Umbilical cord (tissue), 2 donors: Measurements from ENCODE around the gene NTSR2. TPM values are rescaled to one million over a fixed set of nuclear protein-coding genes. Genes with fewer than 3 reads are reported as not detected.
"Not testable (repeated sequence)": the region's sequence is repeated elsewhere in the genome, so short reads cannot be mapped to it uniquely, and the experiment has no call there.

Experiments used
- DNase-seq: peaks from one replicate; pipeline ENCODE4 v3.0.0-alpha.2; 2015; ENCODE audit warnings: low spot score
- total RNA-seq: library from RNA; depleted of rRNA; stranded (reverse); fragments of >200 nt; gene quantifications from one replicate; pipeline ENCODE4 v1.2.3, GENCODE V29; 2014; ENCODE audit warnings: low replicate concordance; ENCODE audit not compliant: insufficient read depth

The NTSR2 gene
- total RNA-seq, 1 donor from 2014 or later = not detected

DNA sequence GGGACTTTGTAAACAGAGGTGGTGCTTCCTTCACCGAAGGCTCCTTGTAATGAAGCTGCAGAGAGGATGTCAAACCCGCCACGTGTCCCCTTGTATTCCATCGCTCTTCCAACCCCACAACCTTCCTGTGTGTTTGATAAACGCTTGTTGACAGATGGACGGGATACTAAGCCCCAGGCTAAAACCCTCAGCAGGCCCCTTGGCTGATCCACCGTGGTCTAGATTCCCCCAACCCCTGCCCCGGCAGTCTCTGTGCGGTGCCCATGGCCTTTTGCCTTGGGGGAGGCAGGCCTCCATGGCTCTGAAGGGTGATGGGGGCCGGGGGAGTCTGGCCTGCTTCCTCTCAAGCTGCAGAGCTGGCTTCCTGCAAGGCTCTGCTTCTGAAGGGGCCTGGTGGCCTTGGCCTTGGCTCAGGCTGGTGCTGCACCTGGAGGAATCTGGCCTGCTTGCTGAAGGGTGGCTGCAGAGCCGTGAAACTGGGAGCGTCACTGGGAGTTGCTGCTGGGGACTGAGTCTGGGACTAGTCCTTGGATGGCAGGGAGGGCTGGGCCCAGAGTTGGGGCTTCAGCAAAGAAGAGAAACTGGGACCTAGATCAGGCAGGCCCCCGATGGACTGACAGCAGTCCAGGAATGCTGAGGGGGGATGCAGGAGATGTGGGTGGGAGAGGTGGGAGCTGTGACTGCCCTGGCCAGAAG is 9.6 kb upstream of the NTSR2 start:
- no peak for DNase-seq

DNA sequence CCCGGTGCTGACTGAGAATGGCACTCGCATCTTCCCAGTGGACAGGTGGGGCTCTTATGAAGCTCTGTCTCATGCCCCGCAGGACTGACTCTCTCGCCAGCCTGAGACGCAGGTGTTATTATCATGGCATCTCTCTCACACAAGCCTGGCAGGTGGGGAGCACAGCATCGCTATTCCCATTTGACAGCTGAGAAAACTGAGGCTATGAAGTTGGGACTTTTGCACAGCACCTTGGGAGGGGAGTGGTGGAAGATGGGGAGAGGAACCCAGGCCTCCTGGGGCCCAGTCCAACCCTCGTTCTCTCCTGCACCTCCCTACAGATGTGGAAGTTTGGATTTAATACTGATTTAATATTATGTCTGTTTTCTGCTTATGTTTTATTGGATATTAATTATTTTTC is 9.0 kb upstream of the NTSR2 start:
- DNase-seq = no peak

DNA sequence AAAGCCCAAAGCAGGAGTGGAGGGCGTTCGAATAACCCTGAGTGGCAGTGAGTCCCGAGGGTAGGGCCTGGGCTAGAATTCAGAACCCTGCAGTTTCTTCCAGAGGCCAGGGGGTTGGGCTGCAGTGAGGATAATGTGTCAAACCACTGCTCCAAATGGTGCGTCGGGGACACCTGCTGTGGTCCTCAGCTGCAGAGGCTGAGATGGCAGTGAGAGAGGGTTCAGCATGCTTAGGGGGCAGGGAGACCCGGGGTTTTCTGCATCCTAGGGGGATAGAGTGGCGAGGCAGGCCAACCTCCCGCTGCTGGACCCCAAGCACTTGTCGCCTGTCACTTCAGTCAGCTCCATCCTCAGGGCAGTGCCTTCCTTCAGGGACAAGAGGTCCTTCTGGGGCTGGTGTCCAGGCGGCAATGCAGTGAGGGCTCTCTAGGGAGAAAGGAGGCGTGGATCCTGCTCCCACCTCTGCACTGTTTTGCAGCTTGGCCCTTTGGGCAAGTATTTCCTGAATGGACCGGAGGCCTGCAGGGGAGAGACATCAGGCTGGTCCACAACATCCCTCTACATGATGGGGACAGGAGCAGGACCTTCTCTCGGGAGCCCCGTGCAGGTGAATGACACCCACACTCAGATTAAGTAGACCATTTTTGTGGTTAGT is 8.4 kb upstream of the NTSR2 start:
- no peak for DNase-seq

DNA sequence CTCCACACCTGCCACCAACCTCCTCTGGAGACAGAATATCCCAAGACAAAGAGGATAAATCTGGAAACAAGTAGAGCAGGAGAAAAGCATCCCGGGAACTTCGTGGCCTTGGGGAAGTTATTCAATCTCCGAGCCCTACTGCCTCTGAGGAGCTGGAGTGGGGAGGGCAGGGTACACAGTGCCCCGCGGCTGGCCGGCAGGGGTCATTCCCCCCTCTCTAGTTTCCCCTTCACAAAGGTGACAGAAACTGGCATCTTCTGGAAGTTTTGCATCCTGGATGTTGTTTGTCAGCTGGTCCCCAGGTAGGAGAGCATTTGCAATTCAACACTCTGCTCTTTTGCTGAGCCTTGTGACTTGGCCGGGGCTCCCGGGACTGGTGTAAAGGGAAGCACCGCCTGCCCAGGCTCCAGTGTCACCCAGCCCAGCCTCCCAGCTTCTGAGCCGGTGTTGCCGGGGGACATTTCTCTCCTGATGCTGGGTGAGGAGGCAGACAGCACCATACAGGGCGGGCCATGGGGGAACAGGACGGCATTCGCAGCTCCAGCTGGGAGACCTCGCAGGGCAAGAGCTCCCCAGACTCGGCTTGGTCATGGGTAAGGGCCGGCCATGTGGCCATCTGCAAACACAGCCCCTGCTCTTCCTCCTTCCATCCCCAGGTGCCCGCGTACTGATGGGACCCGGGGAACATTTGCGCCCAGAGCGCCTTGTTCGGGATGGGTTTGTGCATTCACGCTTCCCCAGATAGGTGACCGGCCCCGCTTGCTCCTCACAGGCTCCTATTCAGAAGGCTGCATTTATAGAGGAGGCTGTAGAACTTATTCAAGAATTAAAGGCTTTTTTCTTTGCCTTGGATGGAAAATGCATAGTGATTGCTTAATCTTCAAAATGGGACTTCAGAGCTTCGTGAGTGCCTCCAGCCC is 7.4 kb upstream of the NTSR2 start:
- no peak for DNase-seq

DNA sequence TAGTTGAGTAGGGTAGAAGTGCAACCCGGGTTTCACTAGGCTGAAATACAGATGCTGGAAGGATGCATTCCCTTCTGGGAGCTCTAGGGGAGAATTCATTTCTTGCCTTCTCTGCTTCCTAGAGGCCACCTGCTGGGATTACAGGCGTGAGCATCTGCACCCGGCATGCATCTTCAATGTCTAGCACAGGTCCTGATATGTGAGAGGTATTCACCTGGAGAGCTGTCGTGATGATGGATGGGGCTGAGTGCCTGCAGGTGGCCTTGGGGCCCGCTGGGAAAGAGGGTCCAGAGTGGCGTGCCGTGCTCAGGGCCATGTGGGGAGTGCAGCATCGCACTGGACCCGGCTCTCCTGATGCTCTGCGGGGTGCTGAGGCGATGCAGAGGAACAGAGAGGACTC is 6.6 kb upstream of the NTSR2 start:
- no peak for DNase-seq

DNA sequence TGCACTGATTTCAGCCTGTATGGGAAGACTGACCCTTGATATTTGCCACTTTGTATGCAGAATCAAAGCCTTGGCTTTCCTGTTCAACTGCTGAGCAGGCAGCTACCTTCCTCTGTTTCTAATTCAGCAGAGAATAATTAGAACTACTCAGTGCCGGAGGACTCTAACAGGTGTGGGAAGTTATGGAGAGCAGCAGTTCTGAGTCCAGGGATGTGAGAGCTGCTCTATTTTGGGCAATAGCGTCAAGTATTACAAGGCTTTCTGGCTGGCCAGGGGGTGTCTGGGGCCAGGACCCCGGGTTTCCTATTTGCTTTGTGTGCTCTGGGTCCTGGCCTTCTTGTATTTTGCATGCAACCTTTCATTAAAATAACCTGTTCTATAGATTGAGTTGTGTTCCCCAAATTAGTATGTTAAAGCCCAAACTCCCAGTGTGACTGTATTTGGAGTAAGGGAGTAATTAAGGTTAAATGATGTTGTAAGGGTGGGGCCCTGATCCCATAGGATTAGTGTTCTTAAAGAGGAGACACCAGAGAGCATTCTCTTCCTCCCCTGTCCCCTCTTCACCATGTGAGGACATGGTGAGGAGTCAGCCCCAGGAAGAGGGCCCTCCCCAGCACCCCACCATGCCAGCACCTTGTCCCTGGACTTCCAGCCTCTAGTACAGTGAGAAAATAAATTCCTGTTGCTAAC is 5.6 kb upstream of the NTSR2 start:
- DNase-seq = no peak

DNA sequence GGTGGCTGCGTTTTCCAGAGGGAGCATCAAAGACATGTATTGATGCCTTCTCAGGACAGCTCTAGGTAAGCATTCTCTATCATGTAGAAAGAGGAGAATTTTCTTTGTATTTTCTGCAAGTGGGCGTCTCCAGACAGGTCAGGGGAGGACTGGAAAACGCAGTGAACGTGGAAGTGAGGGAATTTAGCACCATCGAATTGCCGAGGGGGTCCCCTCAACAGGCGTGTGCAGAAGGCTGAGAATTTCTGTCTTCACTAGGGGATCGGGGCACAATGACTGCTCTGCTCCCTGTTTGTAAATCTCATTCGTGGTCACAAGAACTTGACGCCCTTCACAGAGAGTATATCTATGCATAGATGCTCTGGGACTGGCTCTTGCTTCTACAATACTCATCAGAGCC is 5.0 kb upstream of the NTSR2 start:
- no peak for DNase-seq

DNA sequence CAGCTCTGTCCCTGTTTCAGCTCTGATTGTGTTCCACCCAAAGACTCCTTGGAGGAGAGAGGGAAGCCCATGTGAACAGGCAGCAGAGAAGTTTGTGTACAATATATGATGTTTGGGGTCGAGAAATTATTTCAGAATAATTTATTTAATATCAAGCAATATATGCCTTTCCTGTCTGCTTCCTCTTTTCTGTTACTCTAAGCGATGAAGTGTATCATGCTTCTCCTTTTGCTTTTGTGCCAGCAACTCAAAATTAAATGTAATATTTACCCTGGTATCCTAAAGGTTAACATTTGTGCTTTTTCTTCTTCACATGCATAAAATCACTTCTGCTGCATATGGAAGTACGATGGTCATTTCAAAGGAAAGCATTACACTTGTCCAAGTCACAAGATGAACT is 2.4 kb upstream of the NTSR2 start:
- no peak for DNase-seq

DNA sequence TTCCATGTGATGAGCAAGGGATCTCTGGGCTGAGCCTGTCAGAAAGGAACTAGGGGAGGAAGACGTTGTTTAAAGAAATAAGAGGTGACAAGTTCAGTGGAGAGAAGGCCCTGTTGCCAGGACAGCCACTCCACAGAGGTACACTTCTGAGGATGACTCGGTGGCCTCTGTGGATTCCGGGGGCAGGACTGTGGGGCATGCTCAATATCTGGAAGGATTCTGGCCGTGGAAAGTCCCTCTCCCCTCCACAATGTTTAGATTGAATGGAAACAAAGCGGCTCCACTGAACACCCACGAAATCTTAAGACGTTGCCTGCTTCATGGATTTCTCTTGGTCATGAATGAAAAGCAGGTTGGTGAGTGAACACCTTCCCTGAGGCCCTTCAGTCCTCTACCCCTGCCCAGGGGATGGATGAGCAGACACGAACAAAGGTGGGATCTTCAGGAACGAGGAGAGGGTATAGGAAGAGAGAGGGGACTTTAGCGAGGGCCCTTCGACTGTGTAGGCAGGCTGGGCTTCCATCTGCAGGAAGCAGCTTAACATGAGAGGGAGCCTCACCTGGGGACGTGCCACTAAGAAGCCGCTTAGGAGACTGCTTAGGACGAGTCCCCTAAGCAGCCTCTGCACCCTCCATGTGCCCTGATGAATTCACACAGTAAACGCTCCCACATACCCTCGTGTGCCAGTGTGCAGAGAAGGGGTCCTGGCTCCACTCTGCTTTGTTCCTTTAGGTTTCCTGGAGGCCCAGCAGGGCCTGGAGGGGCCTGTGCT is 1.9 kb downstream of the NTSR2 start:
- DNase-seq = no peak

DNA sequence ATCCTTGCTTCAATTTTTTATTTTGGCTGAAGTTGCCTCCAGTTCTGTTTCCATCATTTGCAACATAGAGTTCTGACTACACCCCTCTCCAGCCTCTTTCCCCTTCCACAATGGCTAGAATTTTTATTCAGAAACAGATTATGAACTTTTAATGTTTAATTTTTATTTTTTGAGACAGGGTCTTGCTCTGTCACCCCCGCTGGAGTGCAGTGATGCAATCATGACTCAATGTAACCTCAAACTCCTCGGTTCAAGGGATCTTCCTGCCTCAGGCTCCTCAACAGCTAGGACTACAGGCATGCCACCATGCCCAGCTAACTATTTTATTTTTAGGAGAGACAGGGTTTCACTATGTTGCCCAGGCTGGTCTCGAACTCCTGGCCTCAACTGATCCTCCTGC is 2.8 kb downstream of the NTSR2 start:
- no peak for DNase-seq

DNA sequence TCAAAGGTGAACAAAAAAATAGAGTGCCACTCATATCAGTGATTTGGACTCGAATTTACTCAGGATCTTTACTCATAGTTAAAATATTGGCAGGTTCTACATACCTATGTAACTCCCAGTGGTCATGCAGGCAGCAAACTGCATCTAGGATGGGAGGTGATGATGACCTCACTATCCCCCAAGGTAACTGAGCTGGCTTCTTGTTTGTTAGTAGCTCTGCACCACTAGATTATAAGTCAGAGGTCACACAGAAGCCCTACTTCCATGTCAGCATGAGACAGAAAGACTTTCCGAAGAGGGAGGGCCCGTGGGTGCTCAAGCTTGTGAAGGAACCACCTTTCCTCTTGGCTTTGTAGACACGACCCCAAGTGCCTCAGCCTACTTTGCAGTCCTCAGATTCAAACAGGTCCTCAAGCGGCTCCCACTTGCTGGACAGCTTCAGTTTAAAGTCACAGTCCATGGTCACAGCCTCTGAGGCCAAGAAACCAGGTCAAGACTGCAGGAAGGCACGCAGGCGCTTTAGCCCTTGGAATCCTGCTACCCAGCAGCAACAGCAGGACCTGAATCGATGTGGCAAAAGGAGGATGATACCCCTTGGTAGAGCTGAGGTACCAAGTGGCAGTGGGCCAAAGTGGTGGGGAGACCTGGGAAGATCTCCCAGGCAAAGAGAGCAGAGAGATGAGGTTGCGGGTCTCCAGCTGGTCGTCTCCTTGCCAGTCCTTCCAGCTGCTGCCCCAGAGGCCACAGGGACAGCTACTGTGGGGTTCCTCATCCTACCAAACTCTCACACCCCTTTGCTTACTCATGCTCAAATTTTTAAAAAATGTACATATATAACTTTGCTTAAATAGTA is 4.3 kb downstream of the NTSR2 start:
- no peak for DNase-seq

DNA sequence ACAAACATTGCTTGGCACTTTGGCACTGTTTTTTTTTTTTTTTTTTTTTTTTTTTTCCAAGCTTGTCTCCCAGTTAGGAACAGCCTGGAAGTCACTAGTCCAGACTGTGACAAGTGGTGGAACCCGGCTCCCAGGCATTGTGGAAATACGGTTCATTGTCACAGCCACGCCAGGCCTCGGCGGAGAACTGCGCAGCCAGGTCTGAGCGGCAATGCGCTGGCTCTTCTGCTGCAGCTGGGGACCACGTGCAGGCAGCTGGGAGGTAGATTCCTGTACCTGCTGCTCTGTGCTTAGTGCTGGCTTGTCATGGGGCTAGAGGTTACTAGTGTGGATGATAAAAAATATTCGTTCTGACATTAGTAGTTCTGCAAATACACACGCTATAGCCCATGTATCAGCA is 5.0 kb downstream of the NTSR2 start:
- no peak for DNase-seq

DNA sequence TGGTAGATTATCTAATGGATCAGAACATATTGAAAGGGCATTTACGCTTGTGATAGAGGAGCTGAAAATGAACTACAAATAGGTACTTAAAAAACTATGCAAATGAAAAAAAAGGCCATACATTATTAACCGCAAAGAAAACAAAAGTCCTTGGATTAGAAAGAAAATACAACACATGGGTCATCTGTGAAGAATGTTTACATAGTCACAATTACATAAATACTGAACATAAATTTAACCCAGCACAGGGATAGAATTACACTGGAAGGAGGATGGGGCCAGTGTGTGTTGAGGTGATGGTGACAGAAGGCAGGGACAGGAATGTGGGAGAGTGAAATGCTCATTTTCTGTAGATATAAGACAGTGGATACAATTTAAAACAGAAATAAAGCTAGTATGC is 6.6 kb downstream of the NTSR2 start:
- DNase-seq = no peak

DNA sequence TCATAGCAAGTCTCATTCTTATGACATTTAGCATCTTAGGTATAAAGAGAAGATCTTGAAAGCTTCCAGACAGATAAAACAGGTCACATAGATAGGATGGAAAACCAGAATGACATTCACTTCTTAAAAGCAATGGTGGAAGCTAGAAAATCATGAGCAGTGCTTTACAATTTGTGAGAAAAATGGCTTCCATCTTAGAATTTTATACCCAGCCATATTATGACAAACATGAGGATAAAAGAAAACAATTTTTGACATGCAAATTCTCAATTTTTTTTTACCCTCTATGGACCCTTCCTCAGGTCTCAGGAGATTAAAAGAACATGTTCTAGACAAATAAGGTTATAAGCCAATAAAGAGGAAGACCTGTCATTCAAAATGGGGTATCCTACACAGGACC is 7.1 kb downstream of the NTSR2 start:
- no peak for DNase-seq

DNA sequence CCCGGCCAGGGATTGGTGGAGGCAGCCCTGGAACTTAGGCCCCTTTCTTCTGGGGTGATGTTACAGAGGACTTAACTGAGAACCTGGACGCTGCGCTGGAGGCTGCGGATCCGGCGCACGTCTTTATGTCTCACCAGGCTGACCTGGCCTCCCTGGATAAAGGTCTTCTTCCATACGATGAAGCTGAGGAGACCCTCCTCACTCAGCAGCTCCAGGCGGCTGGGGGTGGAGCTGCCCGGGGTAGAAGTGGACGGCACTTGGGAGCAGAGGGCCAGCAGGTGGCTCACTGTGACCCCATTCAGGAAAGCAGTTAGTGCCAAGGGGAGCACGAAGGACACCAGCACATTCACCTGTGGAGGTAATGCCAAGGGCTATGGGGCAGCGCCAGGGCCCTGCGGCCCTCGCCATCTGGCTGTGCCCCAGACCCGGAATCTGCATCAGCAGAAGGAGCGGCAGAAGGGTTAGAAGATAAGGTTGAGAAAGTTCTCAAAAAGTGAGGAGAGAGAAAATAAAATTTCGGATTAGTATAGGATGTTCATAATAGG is 8.0 kb downstream of the NTSR2 start:
- DNase-seq = no peak

DNA sequence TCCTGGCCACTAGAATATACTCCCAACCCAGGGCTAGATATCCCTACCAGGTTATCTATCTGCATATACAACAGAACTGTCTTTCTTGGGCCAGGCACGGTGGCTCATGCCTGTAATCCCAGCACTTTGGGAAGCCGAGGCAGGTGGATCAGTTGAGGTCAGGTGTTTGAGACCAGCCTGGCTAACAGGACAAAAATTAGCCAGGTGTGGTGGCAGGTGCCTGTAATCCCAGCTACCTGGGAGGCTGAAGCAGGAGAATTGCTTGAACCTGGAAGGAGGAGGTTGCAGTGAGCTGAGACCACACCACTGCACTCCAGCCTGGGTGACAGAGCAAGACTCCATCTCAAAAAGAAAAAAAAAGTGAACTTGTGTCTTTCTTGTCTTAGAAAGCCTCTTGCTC is 9.6 kb downstream of the NTSR2 start:
- DNase-seq = not testable (repeated sequence)

DNA sequence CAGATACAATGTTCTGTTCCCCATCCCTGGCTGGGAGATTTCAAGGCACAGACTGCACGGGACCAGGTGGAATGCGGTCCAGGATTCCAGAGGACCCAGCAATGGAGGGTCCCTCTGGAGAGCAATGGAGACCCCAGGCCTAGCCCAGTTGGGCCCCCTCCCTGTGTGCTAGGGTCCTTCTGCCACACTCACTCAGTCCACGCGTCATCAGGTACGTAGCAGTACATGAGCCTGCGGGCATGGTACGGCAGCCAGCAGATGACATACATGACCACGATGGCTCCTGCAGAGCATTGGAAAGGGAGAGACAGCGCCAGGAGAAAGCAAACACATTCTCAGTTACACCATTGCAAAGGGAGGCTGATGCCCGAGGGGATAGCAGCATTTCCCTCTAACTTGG is 10.1 kb downstream of the NTSR2 start:
- no peak for DNase-seq

DNA sequence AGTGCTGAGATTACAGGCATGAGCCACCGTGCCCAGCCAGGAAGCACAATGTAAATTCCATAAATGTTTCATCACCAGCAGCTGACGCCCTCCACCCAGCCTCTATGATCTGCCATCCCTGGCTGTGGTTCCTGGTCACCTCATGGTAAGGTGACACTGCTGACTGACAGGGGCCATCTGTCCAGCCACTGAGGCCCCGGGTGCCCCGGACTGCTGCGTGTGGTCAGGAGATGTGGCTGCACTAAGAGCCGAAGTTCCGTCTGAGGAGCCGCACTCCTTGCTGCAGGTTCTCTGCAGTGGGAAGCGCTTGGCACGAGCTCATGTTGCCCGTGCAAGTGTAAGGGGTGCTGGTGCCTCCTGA is 10.9 kb downstream of the NTSR2 start:
- DNase-seq = no peak

DNA sequence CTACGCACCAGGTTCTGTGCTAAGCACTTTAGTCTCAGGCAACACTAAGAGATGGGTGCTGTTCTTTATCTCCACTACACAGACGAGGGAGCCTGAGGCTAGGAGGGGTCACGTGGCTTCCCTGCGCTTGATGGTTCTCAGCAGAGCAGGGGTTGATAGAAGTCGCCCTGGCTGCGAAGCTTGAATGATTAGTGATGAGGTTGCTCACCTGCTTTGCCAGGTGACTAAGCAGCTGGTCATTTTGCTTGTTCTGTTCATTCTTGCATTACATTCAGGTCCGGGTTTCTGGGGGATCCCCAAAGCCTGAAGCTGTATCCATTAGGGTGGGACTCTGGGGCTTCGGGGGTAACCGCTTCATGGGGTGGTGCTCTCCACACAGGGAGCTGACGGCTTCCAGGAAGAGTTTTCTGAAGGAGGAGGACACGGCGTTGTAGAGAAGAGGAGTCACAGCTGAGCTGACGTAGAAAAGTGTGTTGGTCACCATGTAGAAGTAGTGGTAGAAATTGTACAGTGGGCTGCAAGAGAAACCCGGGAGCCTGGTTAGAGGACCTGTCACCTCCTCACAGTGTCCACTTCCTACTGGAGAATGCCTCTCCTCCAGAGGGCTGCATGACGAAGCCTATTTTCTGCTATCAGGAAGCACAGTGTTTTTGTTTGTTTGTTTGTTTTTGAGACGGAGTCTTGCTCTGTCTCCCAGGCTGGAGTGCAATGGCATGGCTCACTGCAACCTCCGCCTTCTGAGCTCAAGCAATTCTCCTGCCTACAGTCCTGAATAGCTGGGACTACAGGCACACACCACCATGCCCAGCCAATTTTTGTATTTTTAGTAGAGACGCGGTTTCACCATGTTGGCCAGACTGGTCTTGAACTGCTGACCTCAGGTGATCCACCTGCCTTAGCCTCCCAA is 11.5 kb downstream of the NTSR2 start:
- DNase-seq = no peak
